ENCODE results near the gene BCKDHA.

DNA sequence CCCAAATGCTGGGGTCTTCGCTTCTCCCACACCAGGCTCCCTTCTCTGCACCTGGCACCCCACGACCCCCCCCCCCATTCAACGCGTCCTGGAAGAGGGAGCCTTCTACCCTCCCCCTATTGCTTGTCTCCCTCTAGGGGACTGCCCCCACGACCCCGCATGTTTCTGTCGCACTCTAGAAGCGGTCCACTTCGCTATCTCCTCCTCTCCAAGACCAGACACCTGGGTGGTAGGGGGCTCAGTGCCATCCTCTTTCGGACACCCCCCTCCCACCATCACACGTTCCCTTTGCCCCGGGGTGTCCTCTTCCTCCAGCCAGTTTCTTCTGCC is 45.4 kb upstream of the BCKDHA start:
- TF ChIP-seq, protein P1, sequence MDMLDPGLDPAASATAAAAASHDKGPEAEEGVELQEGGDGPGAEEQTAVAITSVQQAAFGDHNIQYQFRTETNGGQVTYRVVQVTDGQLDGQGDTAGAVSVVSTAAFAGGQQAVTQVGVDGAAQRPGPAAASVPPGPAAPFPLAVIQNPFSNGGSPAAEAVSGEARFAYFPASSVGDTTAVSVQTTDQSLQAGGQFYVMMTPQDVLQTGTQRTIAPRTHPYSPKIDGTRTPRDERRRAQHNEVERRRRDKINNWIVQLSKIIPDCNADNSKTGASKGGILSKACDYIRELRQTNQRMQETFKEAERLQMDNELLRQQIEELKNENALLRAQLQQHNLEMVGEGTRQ (IDR thresholded peaks at IDR 0.05; ENCODE audit: low read depth, low read length), result no peak
- TF ChIP-seq CTCF (conservative IDR thresholded peaks at IDR 0.05; ENCODE audit: low read depth, low read length), result no peak
- TF ChIP-seq CHD1 (IDR thresholded peaks at IDR 0.05; ENCODE audit: low read depth, low read length), result no peak
- no peak for TF ChIP-seq POLR2A (IDR thresholded peaks at IDR 0.05; ENCODE audit: low read depth, low read length)
- TF ChIP-seq RAD21 (IDR thresholded peaks at IDR 0.05; ENCODE audit: low read length), result no peak; the same call in 1 of the 2 replicates
- no peak for TF ChIP-seq CEBPB (IDR thresholded peaks at IDR 0.05; ENCODE audit: low read depth, low read length)
- TF ChIP-seq ELK1 (IDR thresholded peaks at IDR 0.05; ENCODE audit: borderline replicate concordance, low read depth, low read length), result no peak
